B cell (primary cell): ENCODE measurements around the gene RAP1GAP. TPM values are rescaled to one million over a fixed set of nuclear protein-coding genes. Genes with fewer than 3 reads are reported as not detected.

ENCODE experiments used
- ATAC-seq: fragments of 200-7000 bp; cut with Tn5 transposase; one replicate; pipeline ENCODE4 v1.10.0; 2021; ENCODE audit warnings: low read depth, mild to moderate bottlenecking, moderate number of reproducible peaks, moderate library complexity
- CTCF ChIA-PET: fragments of 350-600 bp; sonication (Branson Sonifier 250); formaldehyde crosslinking; loops from one replicate; lab custom pipeline; 2021; ENCODE audit warnings: antibody characterized with exemption, inconsistent platforms; lab: Charles Lee
- POLR2A ChIA-PET: fragments of 350-600 bp; sonication (Branson Sonifier 250); formaldehyde crosslinking; loops from one replicate; lab custom pipeline; 2021; ENCODE audit warnings: antibody characterized with exemption; lab: Charles Lee
- DNase-seq: peaks from one replicate; pipeline ENCODE4 v3.0.0; 2013
- H2AFZ ChIP-seq: 2 replicates; pipeline ENCODE4 v1.6.1; 2012; ENCODE audit warnings: mild to moderate bottlenecking, low read depth, low read length; ENCODE audit not compliant: insufficient read depth, poor library complexity, severe bottlenecking
- H3K27ac ChIP-seq, 2 donors: 1 replicate in 1 of 2; 2 replicates in 1 of 2; pipeline ENCODE4 v1.5.1; 2012 to 2013; ENCODE audit warnings: low read length in 2 of 2, mild to moderate bottlenecking in 2 of 2, moderate library complexity in 1 of 2
- H3K27me3 ChIP-seq, 4 experiments: fragments of 200-600 bp in 1 of 4; sonication (generic) in 1 of 4; replicated peaks in 1 of 4; 1 replicate in 2 of 4; 2 replicates in 2 of 4; pipeline versions ENCODE4 v1.6.1 to v1.7.0; 2013 to 2016; ENCODE audit warnings: low read length in 3 of 4, mild to moderate bottlenecking in 2 of 4, mixed read lengths in 1 of 4, moderate library complexity in 1 of 4; ENCODE audit not compliant: insufficient read depth in 4 of 4, control insufficient read depth in 3 of 4; ENCODE audit errors: control extremely low read depth in 1 of 4
- H3K36me3 ChIP-seq, 2 experiments: replicated peaks in 1 of 2; 1 replicate in 1 of 2; 2 replicates in 1 of 2; pipeline versions ENCODE4 v1.6.1 to v1.7.1; 2013; ENCODE audit warnings: low read length in 1 of 2; ENCODE audit not compliant: insufficient read depth in 2 of 2, control insufficient read depth in 1 of 2; ENCODE audit errors: control extremely low read depth in 1 of 2, extremely low read depth in 1 of 2
- H3K4me1 ChIP-seq, 2 donors: fragments of 200-600 bp in 1 of 2; sonication (generic) in 1 of 2; 1 replicate in 1 of 2; 2 replicates in 1 of 2; pipeline versions ENCODE4 v1.5.1 to v1.6.1; 2013 to 2017; ENCODE audit warnings: low read length in 2 of 2; ENCODE audit not compliant: control insufficient read depth in 2 of 2, insufficient read depth in 2 of 2
- H3K4me2 ChIP-seq: replicated peaks from 2 replicates; pipeline ENCODE3; 2012; ENCODE audit warnings: mild to moderate bottlenecking, low read depth, low read length; ENCODE audit not compliant: poor library complexity, severe bottlenecking
- H3K4me3 ChIP-seq, 5 experiments: fragments of 200-600 bp in 1 of 5; sonication (generic) in 1 of 5; 1 replicate in 3 of 5; 2 replicates in 2 of 5; pipeline versions ENCODE4 v1.5.1 to v1.7.0; 2011 to 2016; ENCODE audit warnings: low read length in 4 of 5, mild to moderate bottlenecking in 4 of 5, low read depth in 2 of 5, control low read depth in 1 of 5, moderate library complexity in 1 of 5; ENCODE audit not compliant: insufficient read depth in 1 of 5; ENCODE audit errors: control extremely low read depth in 1 of 5, extremely low read depth in 1 of 5
- H3K79me2 ChIP-seq: fragments of 200-600 bp; sonication (generic); one replicate; pipeline ENCODE4 v1.6.0; 2016; ENCODE audit warnings: low read length; ENCODE audit not compliant: control insufficient read depth, insufficient read depth
- H3K9ac ChIP-seq: fragments of 200-600 bp; sonication (generic); 2 replicates; pipeline ENCODE4 v1.6.1; 2017; ENCODE audit warnings: mild to moderate bottlenecking, low read length, moderate library complexity
- H3K9me3 ChIP-seq, 3 donors: one replicate each; pipeline versions ENCODE4 v1.6.1 to v1.7.1; 2013; ENCODE audit warnings: low read length in 2 of 3; ENCODE audit not compliant: control insufficient read depth in 2 of 3, insufficient read depth in 1 of 3; ENCODE audit errors: control extremely low read depth in 1 of 3
- H4K20me1 ChIP-seq: 2 replicates; pipeline ENCODE4 v1.6.0; 2012; ENCODE audit warnings: mild to moderate bottlenecking, low read length; ENCODE audit not compliant: insufficient read depth, control insufficient read depth, poor library complexity, severe bottlenecking
- H3K27ac Mint-ChIP-seq: one replicate; pipeline ENCODE4 v1.8.0; 2021; ENCODE audit warnings: mixed read lengths
- H3K27me3 Mint-ChIP-seq: one replicate; pipeline ENCODE4 v1.8.0; 2021; ENCODE audit warnings: mixed read lengths
- H3K4me1 Mint-ChIP-seq: one replicate; pipeline ENCODE4 v1.8.0; 2021; ENCODE audit warnings: mixed read lengths
- H3K4me3 Mint-ChIP-seq: one replicate; pipeline ENCODE4 v1.8.0; 2021; ENCODE audit warnings: mixed read lengths
- H3K9me3 Mint-ChIP-seq: one replicate; pipeline ENCODE4 v1.8.0; 2022; ENCODE audit warnings: mixed read lengths; ENCODE audit not compliant: insufficient read depth
- CTCF ChIP-seq: fragments of 200-600 bp; IDR thresholded peaks from one replicate; pipeline ENCODE4 v1.8.0; 2022; ENCODE audit warnings: antibody characterized with exemption, mild to moderate bottlenecking
- EZH2 ChIP-seq: IDR thresholded peaks from 2 replicates; pipeline ENCODE4 v1.6.1; 2012; ENCODE audit warnings: borderline replicate concordance, low read depth, mild to moderate bottlenecking, moderate library complexity, low read length; ENCODE audit not compliant: insufficient read depth, poor library complexity, severe bottlenecking
- WGBS: methylation state at CpG from one replicate; pipeline ENCODE4 v1.1.5; 2013; ENCODE audit warnings: missing lambda C conversion rate; ENCODE audit not compliant: insufficient coverage; 5-methylcytosine and 5-hydroxymethylcytosine counted together
- intact Hi-C: fragments of 100-400 bp; cut with micrococcal nuclease; formaldehyde crosslinking; loops from one replicate; pipeline ENCODE4 v1.10.0; 2022
- polyA plus RNA-seq: library from polyadenylated mRNA; depleted of rRNA; stranded (reverse); fragments of >200 nt; gene quantifications from 2 replicates; pipeline ENCODE4 v1.2.3, GENCODE V29; 2012
- total RNA-seq, 2 donors: library from RNA; stranded (reverse); fragments of 120-200 nt in 1 of 2; gene quantifications; 1 replicate in 1 of 2; 2 replicates in 1 of 2; pipeline versions ENCODE4 v1.2.3 to v1.2.4, GENCODE V29; 2013 to 2022

Gene RAP1GAP
- total and polyA plus RNA-seq, 2 donors (not counting 1 experiment from before 2014, with no cell fraction given) = 0.07 to 0.09 TPM

- H3K4me2 ChIP-seq = no peak overlapping the region
- H3K79me2 ChIP-seq = no peaks in the 10 kb centered on the region
- H3K27ac Mint-ChIP-seq = no peak overlapping the region
- TF ChIP-seq CTCF = no peak
- TF ChIP-seq EZH2 = no peak
- no peak for DNase-seq
- no peak overlapping the region for H3K4me3 ChIP-seq
- H2AFZ ChIP-seq = no peak overlapping the region
- H3K27me3 Mint-ChIP-seq = no peaks in the 10 kb centered on the region
- H3K4me3 Mint-ChIP-seq = no peak overlapping the region
- H3K4me1 Mint-ChIP-seq = no peaks in the 10 kb centered on the region
- POLR2A ChIA-PET = no interaction called here
- intact Hi-C loops = no loop called here
- no peak overlapping the region for H3K9ac ChIP-seq
- no peak overlapping the region for H3K27ac ChIP-seq
- H4K20me1 ChIP-seq = no peaks in the 10 kb centered on the region
- H3K27me3 ChIP-seq = no peaks in the 10 kb centered on the region
- H3K9me3 ChIP-seq = no peaks in the 10 kb centered on the region
- no peaks in the 10 kb centered on the region for H3K9me3 Mint-ChIP-seq
- peaks cover 9 to 62% of the 10 kb centered on the region in 2 experiments for H3K36me3 ChIP-seq
- no peak for ATAC-seq
- H3K4me1 ChIP-seq = no peaks in the 10 kb centered on the region
- CTCF ChIA-PET = no interaction called here
These were observed 24.6 kb upstream of the RAP1GAP start for GRCh38 chr1:21693732-21694131.

GRCh38 chr1:21691739-21692138, 22.6 kb upstream of the RAP1GAP start:
- Histone ChIP-seq H4K20me1 (no peaks in the 10 kb centered on the region), H3K9me3 (no peaks in the 10 kb centered on the region), H3K79me2 (no peaks in the 10 kb centered on the region), H3K27ac (no peak overlapping the region), H2AFZ (no peak overlapping the region), H3K9ac (no peak overlapping the region), H3K4me1 (no peaks in the 10 kb centered on the region), H3K4me2 (no peak overlapping the region), H3K36me3 (peaks cover 16 to 67% of the 10 kb centered on the region in 2 experiments), H3K4me3 (no peak overlapping the region), H3K27me3 (no peaks in the 10 kb centered on the region)
- Mint-ChIP-seq H3K27me3 (no peaks in the 10 kb centered on the region), H3K27ac (no peak overlapping the region), H3K4me3 (no peak overlapping the region), H3K9me3 (no peaks in the 10 kb centered on the region), H3K4me1 (no peaks in the 10 kb centered on the region)
- TF ChIP-seq CTCF (no peak), EZH2 (no peak)
- WGBS = 100% methylated on average over 2 of the region's 3 CpGs
- no peak for ATAC-seq
- POLR2A ChIA-PET = no interaction called here
- DNase-seq = no peak
- CTCF ChIA-PET = interaction anchor here (0.6 to 0.7 kb wide), 2 partner anchors 423 to 674 kb away, joined by 3 read pairs; no protein-coding TSS in a partner anchor
- intact Hi-C loops = no loop called here
